ENCODE results near the gene TMCC1.

DNA sequence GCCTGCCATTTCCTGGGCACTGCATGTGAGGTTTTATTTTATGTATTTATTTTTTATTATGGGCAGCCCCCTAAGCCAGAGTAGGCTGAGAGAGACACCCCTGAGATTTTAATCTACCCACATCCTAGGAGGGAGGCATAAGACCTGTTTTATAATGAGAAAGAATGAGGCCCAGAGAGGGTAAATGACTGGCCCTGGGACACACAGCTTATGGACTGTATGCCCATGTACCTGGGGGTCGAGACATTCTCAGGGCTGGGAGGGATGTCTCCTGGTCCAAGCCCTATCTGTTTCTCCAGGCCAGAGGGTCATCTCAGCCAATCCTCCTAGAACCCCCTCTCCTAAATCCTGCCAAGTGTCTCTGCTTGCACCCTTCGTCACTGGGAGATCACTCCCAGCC lies 293.2 kb downstream of the TMCC1 start:
- TF ChIP-seq, protein P1, sequence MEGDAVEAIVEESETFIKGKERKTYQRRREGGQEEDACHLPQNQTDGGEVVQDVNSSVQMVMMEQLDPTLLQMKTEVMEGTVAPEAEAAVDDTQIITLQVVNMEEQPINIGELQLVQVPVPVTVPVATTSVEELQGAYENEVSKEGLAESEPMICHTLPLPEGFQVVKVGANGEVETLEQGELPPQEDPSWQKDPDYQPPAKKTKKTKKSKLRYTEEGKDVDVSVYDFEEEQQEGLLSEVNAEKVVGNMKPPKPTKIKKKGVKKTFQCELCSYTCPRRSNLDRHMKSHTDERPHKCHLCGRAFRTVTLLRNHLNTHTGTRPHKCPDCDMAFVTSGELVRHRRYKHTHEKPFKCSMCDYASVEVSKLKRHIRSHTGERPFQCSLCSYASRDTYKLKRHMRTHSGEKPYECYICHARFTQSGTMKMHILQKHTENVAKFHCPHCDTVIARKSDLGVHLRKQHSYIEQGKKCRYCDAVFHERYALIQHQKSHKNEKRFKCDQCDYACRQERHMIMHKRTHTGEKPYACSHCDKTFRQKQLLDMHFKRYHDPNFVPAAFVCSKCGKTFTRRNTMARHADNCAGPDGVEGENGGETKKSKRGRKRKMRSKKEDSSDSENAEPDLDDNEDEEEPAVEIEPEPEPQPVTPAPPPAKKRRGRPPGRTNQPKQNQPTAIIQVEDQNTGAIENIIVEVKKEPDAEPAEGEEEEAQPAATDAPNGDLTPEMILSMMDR (IDR thresholded peaks at IDR 0.05): no peak
- TF ChIP-seq POLR2A (IDR thresholded peaks at IDR 0.05): no peak
